Measurements from ENCODE around the gene CFAP46.
"Not testable (repeated sequence)": the region's sequence is repeated elsewhere in the genome, so short reads cannot be mapped to it uniquely, and the experiment has no call there.

Gene CFAP46

DNA sequence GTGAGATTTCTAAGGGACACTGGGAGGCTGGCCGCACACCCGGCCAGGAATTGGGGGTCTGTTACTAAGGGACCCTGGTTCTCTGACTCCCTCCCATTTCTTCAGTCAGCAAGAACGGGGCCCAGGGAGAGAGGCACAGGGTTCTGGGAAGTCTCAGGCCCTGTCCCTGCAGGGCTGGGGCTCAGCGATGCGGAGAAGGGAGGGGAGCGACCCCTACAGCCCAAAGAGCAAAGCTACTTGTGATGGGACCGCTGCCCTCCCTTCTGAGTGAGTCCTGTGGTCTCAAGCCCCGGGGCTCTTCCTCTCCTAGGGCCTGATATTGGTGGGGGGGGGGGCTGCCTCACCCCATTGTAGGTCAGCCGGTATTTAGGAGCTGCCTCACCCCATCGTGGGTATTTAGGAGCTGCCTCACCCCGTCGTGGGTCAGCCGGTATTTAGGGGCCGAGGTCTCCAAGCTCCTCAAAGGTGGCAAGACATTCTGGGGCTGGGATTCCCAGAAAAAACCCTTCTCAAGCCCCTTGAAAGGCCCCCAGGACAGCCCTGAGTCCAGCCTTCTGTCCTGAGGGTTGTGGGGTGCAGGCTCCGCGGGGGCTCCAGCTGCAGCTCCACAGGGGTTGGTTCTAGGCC, 139.6 kb downstream of the CFAP46 start:
- no peak for DNase-seq

DNA sequence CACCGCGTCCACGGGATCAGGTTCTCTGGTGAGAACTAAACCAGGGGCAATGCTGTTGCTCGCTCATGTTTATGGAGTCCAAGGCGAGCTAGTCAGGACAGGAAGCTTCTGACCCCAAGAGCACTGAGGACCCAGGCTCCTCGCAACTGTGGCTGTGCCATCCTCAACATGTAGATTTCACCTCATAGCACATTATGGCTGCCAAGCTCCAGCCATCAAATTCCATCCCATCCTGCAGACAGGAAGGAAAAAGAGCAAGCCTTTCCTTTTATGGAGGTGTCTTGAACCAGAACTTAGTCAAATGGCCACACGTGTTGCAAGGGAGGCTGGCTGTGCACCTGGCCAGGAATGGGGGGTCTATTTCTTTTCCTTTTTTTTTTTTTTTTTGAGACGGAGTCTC, 140.3 kb downstream of the CFAP46 start:
- DNase-seq = no peak

DNA sequence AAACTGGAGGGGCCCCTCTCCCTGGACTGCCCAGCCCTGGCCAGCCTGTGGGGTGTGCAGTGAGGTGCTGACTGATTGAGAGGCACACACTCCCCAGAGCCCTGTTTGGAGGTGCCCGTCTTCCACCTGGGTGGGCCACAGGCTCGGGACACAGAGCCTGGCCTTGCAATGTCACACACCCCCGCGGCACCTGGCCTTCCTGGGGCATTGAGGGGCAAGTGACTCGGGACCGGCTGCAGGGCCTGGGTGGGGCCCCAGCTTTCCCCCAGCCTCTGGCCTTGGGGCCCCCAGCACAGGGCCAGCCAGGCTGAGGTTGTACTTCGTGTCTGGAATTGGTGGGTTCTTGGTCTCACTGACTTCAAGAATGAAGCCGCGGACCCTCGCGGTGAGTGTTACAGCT, 142.5 kb downstream of the CFAP46 start:
- DNase-seq = no peak

DNA sequence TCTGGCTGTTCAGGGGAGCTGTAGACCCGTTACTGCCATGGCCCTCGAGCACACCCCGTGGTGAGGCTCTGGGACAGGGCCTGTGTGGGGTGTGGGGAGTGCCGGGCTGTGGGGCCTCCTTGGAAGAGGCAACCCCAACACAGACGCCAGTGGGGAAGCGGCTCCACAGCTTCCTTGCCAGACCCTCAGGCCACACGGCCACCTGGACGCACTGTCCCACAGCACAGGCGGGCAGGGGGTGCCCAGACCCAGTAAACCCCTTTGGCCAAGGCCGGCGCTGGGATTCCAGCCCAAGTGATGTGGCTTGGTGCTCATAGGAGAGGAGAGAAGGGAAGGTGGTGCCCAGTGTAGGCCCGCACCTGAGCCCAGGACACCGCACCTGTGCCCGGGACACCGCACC, 143.5 kb downstream of the CFAP46 start:
- DNase-seq = no peak

DNA sequence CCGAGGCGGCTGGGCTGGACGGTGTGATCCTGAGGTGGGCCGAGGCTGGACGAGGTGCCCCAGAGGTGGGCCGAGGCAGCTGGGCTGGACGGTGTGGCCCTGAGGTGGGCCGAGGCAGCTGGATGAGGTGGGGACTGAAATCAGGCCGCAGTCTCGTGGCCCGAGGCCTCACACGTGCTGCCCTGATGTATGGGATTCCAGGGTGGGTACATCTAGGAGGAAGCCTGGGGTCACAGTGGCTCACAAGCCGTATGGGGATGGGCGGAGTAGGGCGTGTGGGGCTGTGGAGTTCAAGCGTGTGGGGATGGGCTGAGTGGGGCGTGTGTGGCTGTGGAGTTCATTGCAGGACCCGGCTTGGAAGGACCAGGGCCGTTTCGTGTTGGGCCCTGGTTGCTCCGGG, 144.0 kb downstream of the CFAP46 start:
- no peak for DNase-seq

DNA sequence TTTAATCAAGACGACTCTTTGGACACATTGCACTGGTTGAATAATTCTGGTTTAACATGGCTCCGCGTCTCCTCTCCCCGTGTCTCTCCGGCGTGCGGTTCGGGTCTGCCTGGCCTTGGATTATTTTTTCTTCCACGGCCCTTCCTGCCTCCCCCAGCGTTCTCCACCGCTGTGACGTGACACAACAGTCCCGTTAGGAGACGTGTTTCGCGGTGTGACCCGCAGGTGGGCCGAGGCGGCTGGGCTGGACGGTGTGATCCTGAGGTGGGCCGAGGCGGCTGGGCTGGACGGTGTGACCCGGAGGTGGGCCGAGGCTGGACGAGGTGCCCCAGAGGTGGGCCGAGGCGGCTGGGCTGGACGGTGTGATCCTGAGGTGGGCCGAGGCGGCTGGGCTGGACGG, 144.4 kb downstream of the CFAP46 start:
- DNase-seq = not testable (repeated sequence)

DNA sequence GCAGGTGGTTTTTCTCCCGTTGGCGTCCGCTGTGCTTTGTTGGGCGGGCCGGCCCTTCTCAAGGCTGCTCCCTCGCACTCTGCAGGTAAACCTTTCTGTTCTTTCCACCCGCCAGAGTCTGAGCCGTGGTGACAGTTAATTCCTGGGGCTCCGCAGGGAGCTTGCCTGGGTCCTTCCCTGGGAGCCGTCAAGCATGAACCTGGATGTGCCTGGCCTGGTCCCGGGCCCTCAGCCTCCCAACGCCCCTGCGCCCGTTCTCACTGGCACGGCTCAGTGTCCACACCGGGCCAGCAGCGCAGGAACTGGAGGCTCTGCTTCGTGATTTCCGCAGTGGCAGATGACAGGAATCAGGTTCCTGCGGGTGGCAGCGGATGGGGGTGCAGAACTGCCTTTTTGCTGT, 145.5 kb downstream of the CFAP46 start:
- DNase-seq = no peak

GRCh38 chr10:132793871-132794849, 148.2 kb downstream of the CFAP46 start:
- peak; percentile 26 for DNase-seq

DNA sequence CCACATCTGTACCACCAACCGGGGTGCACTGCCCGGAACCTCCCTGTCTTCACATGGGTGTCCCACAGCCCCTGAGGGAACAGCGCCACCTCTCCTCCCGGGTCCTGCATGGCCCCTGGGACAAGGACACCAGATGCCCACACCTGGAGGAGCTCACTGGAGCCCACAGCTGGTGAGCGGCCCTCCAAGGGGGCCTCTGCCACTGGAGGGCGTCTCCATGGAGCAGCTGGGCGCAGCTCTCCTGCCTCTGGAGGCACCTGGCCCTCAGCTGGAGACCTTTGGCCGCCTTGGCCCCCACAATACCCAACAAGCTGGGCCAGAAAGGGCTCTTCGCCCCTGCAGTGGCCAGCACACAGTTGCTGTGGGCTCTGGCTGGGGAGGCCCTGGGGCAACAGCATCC, 149.2 kb downstream of the CFAP46 start:
- DNase-seq = no peak

DNA sequence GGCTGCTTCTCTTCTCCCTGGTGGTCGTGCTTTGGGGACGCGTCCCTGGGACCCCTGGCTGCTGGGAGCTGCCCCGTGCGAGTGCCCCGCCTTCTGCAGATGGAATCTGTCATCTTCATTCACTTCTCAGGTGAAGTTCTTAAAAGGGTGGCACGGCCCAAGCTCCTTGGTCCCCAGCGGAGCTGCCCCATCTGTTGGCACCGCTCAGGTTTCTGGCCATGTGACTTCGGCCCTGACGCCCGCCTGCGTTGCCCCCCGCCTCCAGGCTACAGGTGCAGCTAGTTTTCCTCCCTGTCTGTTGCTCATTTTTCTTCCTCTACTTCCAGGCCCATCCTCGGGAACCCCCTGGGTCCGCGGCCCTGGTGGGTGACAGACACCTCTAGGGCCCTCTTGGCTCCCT, 149.6 kb downstream of the CFAP46 start:
- DNase-seq = no peak

- DNase-seq = not testable (repeated sequence)
Observed at GRCh38 chr10:132792099-132792498, 150.3 kb downstream of the CFAP46 start.

DNA sequence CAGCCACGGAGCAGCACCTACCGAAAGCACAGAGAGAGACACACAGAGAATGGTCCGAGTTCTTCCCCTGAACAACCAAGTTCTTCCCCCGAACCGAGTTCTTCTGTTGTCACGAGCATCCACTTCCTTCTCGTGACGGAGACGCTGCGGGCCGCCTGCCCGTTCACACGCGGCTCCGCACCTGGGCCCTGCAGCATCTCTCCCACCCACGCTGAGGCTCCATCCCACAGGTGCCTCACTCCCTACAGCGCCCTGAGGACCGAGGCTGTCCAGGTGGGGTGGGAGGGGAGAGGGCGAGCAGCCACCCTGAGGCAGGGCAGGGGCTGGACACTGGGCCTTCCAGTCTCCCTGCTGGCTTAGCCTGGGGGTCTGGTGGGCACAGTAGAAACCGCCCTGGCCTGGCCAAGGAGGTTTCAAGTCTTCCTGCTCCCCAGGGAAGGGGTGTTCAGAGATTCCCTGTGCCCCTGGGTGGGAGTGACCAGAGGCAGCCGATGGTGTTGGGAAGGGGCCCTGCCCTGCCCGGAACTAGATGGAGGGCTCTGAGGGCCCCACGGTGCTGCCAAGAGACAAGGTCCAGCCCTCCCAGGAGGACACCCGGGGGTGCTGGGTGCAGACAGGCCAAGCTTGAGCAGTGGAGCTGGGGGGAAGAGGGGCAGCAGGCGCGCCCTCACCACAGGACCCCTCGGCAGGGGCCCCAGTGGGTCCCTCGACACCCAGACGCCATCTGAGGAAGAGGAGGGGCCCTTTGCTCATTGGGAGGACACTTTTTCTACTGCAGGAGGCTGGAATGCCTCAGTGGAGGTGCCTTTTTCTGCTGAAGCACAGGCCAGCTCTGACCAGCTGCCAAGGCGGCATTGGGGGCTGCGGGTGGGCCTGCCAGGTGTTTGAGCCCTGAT, 151.2 kb downstream of the CFAP46 start:
- DNase-seq = no peak

DNA sequence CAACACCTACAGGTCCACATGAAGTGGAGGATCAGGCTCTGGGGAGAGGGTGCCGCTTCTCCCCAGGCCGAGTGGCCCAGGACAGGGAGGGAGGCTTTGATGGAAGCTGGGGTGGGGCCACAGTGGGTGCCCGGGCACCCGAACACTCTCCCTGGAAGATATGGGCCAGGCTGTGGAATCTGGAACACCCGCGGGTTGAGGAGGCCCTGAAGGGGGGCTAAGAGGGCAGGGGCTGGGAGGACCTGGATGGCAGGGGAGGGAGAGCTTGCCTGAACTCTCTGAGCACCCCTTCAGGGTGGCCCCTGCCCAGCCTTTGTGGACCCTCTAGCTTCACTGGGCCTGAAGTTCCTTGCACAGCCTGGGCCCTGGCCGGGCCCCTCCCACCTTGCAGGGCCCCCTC, 151.9 kb downstream of the CFAP46 start:
- no peak for DNase-seq

GRCh38 chr10:132789659-132790148, 152.7 kb downstream of the CFAP46 start:
- DNase-seq = no peak

GRCh38 chr10:132788831-132789219, 153.5 kb downstream of the CFAP46 start:
- DNase-seq = no peak

DNA sequence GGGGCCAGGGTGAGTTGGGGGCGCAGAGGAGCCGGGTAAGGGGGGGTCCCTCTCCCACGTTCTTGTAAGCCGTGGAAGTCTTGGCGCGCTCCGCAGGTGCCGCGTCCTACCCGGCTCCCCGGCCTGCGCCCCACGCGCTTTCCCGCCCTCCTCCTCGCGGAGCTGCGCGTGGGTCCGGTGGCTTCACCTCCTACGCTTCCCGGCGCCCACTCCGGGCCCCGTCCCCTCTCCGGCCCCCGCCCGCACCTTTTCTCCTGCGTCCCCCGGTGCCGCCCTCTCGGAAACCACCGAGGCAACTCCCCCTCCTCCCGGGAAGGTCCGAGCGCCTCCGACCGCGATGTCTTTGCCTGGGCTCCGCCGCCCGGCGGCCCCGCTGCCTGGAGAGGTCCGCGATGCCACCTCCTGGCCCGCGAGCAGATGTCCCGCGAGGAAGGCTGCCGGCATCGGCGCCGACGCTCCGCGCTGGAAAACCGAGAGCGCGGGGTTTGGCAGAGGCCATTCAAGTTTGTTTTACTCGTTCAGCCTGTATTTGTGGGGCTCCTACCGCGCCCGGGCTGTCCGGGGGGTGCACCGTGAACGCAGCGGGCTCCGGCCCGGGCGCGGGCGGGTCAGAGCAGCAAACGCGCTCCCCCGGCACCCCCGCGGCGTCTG, 154.1 kb downstream of the CFAP46 start:
- DNase-seq = no peak

DNA sequence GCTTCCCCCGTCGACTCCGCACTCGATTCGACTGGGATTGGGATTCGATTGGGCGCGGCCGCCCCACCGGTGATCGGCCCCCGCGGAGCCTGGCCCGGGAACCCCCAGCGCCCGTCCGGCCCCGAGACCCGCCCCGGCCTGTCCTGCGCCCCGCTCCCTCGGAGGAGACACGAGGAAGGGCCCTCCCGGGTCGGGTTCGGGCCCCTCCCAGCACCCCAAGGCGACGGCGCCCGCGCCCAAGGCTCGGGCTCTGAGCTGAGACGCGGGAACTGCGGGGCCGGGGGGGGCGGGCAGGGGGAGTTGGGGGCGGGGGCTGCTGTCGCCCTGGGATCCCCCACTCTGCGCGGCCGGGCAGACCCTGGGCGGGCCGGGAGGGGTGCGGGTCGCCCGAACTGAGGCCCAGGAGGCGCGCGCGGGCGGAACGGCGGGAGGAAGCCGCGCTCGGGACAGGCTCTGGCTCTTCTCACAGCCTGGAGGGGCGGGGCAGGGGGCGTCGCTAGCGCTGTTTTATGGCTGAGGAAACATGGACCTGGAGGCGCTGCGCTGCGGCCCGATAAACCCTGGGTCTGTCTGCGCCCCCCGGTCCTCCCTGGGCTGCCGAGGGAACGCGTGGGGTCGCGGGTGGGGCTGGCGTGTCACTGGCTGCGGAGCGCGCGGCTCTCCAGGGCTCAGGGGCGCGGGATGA, 154.7 kb downstream of the CFAP46 start:
- DNase-seq = no peak

DNA sequence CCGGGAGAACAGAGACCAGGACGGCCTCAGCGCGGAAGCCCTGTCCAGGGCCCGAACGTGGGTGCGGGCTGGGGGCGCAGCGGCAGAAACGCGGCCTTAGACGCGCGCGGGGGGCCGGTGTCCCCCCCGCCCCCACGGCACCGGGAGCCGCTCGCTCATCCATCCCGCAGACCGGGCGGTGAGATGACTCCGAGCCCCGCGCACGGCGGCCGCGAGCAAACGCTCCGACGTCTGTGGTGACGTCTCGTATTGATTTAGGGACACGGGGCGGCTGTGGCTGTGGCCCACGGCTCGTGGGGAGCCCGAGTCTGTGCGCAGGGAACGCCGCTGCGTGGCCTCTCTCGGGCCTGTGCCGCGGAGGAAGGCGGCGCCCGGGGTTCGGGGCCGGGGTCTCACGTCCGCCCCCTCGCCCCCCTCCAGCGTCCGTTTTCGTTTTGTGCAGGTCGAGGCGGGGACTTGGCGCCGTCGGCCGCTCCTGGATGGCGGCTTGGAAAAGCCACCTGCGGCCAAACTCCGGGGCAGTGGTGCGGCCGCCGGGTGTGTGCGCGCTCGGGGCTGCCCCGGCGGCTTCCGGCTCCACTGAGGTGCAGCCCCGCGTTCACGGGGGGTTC, 155.4 kb downstream of the CFAP46 start:
- no peak for DNase-seq

DNA sequence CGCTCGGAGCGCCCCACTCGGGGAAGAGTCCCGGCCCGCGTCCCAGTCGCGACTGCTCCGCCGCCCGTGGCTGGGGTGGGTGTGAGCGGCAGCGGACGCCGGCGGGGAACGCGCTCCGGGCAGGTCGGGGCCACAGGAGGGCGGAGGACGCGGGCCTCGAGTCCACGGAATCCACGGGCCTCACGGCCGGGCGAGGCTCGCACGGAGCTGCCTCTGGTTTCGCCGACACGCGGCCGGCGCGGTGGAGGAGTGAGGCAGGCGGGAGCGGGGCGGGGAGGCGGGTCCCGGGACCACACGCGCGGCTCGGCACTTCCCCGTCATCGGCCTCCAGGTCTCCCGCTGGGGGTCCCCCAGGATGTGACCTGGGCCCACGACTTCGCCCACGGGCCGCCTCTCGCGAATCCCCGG, 155.9 kb downstream of the CFAP46 start:
- no peak for DNase-seq

DNA sequence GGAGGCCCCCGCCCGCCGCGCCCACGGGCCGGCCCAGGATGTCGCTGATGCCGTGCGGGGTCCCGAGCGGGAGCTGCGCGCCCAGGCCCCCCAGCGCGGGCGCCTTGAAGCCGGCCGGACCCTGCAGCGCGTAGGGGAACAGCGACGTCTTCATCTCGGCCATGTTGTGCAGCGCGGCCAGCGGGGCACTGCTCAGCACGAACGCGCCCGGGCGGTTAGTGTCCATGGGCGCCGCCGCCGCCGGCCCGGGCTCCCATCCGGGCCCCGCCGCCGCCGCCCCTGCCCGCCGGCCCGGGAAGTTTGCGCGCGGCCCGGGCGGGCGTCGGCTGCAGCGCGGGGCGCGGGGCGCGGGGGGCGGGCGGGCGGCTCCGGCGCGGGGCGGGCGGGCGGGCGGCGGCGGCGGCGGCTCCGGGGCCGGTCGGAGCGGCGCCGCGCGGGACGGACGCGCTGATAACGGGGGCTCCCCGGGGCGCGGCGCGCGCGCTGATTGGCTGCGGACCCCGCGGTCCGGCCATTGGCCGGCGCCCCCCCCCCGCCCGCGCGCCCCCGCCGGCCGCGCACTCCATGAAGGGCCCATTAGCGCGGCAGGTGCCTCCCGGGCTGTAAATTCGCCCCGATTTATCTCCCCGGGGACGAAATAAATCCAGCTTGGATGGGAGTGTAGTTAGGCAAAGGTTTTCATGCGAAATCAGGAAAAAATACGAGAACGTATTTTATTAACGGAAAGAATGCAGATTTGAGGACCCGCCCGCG, 156.5 kb downstream of the CFAP46 start, which contains the start of gene NKX6-2:
TSS of gene NKX6-2 (minus strand) at position 425 of the 753 bp plus-strand sequence. CDS start at position 226, 199 bp downstream.
- DNase-seq = no peak
